Caki2 (cell line): ENCODE data around the gene UBE2I. TPM values are rescaled to one million over a fixed set of nuclear protein-coding genes. Genes with fewer than 3 reads are reported as not detected.

ENCODE experiments used
- DNase-seq: peaks from one replicate; pipeline ENCODE4 v3.0.0-alpha.2; 2015; ENCODE audit warnings: low read depth
- in situ Hi-C: cut with HindIII; loops from 2 replicates; pipeline ENCODE4 v1.10.0; 2016; ENCODE audit warnings: low sequenced_read_pairs, low pct_unique_long_range_greater_than_20kb, mixed read lengths
- total RNA-seq: library from RNA; depleted of rRNA; stranded (reverse); fragments of >200 nt; shearing (Covaris generic); gene quantifications from 2 replicates; pipeline ENCODE4 v1.2.3, GENCODE V29; 2014; ENCODE audit warnings: low replicate concordance

The UBE2I gene
- total RNA-seq, 1 experiment from 2014 or later = 294 TPM

GRCh38 chr16:1308036-1308976, 1.1 kb upstream of the UBE2I start:
- in situ Hi-C loops = no loop called here
- DNase-seq = peak; percentile 83

- no peak for DNase-seq
- in situ Hi-C loops = no loop called here
Measured at GRCh38 chr16:1309888-1310831, 724 bp downstream of the UBE2I start.

DNA sequence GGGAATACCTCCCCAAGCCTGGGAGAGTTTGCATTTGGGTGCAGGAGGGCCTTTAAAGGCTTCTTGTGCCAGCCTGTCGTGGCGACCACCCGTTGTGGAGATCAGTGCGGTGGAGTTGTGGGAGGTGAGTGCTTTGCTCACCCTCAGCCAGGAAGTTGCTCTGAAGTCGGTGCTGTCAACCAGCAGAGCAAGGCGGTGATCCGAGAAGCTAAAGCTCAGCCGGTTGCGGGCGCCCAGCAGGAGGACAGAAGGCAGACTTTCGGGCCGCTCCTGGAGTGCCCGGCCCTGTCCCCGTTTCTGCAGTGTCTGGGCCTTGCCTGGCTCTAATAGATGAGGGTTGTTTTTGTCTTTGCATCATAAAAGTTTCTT, 1.4 kb downstream of the UBE2I start:
- no peak for DNase-seq
- in situ Hi-C loops = no loop called here

- in situ Hi-C loops = no loop called here
- DNase-seq = no peak
Measured at GRCh38 chr16:1311212-1311737, 1.8 kb downstream of the UBE2I start.

DNA sequence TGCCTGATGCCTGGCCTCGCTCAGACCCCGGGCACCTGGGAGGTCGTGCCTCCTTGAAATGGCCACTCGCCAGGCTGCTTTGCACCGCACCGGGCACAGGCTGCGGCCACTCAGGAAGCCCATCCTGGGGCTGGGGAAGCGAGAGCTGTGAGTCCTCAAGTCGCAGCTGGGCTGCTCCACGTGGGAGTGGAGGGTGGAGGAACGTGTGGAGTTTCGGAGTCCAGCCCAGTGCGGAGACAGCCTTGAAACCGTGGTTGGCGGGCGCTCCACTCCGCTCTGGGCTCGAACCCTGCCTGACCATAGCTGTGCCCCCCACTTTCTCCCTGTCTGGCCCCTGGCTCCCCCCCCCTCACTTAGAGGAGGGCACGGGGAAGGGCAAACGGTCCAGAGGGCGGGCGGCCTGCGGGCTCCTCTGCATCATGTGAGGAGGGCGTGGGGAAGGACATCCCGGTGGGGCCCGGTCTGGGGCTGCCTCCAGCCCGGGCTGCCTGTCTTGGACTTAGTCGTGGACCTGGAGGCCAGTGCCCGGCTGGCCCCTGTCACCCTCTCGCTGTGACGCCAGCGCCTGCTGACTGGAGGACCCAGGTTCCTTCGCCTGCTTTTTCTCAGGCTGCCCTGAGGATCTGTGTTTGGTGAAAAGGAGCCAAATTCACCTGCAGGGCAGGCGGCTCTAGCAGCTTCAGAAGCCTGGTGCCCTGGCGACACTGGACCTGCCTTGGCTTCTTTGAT, 2.5 kb downstream of the UBE2I start:
- in situ Hi-C loops = no loop called here
- DNase-seq = no peak

GRCh38 chr16:1312467-1312816, 3.0 kb downstream of the UBE2I start:
- in situ Hi-C loops = no loop called here
- no peak for DNase-seq

- in situ Hi-C loops = no loop called here
Measured at GRCh38 chr16:1312903-1313302, 3.5 kb downstream of the UBE2I start.

DNA sequence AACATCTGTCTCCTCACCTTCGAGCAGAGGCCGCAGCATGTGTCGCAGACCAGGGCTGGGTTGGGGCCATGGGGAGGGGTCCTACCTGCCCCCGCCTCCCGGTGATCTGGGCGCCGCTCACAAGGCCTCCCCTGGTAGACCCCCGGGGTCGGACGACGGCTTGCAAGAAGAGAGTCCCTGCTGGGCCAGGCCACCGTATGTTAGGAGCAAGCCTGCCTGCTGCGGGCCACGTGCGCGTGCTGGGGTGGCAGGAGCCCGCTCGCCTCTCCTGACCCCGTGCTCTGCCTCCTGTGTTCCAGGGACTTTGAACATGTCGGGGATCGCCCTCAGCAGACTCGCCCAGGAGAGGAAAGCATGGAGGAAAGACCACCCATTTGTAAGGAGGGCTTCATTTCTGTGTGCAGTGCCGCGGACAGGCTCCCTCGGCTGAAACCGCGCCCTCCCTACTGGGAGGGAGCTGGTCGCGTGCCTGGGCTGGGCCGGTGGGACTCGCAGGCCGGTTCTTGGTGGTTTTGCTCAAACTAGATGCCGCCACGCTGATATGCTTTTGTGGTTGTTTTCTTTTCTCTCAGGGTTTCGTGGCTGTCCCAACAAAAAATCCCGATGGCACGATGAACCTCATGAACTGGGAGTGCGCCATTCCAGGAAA, 4.4 kb downstream of the UBE2I start:
- in situ Hi-C loops = no loop called here
- DNase-seq = no peak

More at GRCh38 chr16:1312903-1313302, 3.5 kb downstream of the UBE2I start:
- no peak for DNase-seq

- in situ Hi-C loops = no loop called here
- no peak for DNase-seq
Measured at GRCh38 chr16:1314399-1315068, 5.1 kb downstream of the UBE2I start.

DNA sequence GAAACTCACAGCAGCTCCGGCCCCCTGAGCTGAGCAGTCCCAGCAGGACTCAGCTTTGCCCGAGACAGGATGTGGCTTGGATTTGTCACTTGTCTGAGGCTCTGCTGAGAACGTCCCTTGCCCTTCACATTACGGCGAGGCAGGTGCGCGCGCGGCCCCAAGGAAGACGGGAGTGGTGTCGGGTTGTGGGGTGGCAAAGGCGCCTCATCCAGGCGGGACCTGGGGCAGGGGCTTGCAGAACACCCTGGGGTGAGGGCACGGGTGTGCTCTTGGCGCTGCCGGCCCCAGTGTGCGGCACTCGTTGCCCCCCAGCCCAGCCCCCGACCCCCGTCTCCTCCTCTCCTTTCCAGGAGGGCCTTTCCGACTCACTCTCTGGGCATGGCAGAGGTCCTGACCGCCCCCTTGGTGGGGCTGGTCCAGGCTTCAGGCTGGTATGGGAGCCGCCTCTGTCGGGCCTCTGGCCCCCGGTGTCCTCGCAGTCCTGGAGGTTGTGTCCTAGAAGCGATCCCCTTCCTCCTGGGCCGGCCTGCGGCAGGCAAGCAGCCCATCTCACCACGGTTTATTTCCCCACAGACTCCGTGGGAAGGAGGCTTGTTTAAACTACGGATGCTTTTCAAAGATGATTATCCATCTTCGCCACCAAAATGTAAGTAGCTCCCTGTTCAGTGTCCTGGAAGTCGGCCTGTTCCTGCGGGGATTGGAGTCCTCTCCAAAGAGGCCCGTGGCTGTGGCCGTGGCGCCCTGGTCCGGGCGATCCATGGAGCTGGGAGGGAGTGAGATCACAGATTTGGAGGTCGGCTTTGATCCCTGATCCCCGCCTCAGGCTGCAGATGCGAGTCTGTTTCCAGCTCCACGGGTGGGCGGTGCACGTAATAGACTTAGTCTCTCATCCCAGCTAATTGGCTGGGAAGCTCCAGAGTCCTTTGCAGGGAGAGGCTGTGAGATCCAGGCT, 5.9 kb downstream of the UBE2I start:
- in situ Hi-C loops = no loop called here
- no peak for DNase-seq

GRCh38 chr16:1316033-1316405, 6.6 kb downstream of the UBE2I start:
- in situ Hi-C loops = no loop called here
- DNase-seq = no peak

DNA sequence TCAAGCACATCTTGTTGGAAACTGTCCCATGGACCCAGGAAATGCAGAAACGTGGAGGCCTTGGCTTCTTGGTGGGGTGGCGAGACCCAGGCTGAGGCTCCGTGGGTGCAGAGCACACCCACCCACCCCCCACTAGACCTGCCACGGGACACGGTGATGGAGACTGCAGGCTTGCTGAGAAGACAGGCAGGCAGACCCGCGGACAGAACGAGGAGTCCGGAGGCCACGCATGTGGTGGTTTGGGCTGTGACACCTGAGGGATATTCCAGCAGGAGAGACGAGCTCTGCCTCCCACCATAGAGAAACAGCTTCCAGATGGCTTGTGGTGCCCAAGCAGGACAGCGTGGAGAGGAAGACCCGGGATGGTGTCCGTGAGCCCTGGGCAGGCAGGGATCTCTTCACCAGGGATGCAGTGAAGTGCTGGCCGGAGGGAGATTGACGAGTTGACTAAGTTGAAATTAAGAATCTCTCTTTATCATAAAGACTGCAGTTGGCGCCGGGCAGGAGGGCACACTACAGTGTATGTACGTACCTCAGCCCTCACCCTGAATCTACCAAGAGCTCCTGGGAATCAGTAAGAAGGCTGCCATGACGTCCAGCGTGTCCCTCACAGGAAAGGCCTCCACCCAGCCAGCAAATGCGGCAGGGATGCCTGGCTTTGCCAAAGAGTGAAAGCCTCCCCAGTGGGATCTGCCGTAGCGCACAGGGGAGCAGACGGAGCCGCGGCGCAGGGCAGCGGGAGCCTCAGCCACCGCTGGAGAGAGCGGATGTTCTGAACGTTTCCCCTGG, 8.2 kb downstream of the UBE2I start:
- no peak for DNase-seq
- in situ Hi-C loops = no loop called here

DNA sequence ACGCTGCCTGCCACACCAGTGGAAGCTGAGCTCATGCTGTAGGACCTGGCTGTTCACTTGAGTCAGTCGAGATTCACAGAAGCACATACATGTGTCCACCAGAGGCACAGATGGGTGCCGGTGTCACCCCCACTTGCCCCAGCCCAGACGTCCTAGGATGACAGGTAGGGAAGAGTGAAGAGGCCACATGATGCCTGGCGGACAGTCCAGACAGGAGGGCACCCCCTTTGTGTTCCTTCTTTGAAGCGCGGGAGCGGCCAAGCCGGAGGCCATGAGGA, 8.8 kb downstream of the UBE2I start:
- in situ Hi-C loops = no loop called here
- DNase-seq = no peak

DNA sequence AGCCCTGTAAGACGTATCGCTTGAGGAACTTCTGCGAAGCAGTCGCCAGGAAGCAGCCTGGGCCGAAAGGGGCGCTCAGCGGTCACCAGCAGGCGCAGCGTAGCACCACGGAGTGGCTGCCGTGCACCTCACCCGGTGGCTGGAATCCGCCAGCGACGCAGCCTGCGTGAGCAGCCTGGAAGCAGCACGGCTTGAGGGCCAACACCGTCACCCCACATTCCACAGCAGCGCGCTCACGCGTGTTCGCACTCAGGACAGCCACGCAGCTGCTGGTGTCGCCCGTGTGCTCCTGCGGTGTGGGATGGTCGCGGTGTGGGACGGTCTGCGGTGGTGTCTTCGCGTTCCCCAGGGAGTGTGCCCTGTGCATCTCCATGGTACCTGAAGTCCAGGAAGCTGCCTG, 9.6 kb downstream of the UBE2I start:
- in situ Hi-C loops = no loop called here
- DNase-seq = no peak

- in situ Hi-C loops = no loop called here
- DNase-seq = no peak
Measured at GRCh38 chr16:1320097-1320496, 10.7 kb downstream of the UBE2I start.

DNA sequence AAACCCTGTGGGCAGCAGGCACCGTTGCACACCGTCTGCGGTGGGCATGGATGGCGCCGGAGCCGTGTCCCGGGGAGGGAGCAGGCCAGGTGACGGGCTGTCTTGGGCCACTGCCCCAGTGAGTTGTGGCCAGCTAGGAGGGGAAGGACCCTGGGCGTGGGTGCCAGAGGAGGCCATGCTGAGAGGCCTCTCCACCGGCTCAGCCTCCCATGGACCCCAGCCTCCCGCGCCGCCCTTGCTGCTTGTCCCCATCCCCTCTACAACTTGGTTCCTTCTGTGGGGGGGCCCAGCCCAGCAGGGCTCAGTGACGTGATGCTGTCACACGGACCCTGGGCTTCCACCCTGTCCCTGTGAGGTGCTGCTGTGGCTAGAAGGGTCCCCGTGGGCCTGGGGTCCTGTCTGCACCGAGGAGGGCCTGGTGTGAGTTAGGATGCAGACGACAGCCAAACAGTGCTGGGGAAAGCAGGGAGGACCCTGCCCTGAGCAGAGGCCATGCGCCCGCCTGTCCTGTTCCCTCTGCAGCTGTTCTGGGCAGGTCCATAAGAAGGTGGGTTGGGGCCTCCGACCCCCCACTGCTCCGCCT, 11.3 kb downstream of the UBE2I start:
- no peak for DNase-seq
- in situ Hi-C loops = no loop called here
